HG03565 (cell line): Measurements from ENCODE around the gene PRKCE.

Experiments used
- ATAC-seq: cut with Tn5 transposase; IDR thresholded peaks from one replicate; pipeline ENCODE4 v1.9.1; 2021; ENCODE audit warnings: mild to moderate bottlenecking, moderate library complexity; ENCODE audit not compliant: unreplicated experiment

The PRKCE gene

GRCh38 chr2:45830322-45830721 is 178.8 kb downstream of the PRKCE start:
- no peak for ATAC-seq

GRCh38 chr2:45833301-45833967 is 182.0 kb downstream of the PRKCE start:
- ATAC-seq, result no peak

GRCh38 chr2:45833968-45834344 is 182.5 kb downstream of the PRKCE start:
- ATAC-seq, result peak; percentile 80

GRCh38 chr2:45834372-45834771 is 182.9 kb downstream of the PRKCE start:
- ATAC-seq, result no peak

GRCh38 chr2:45834858-45835257 is 183.4 kb downstream of the PRKCE start:
- ATAC-seq, result no peak

- no peak for ATAC-seq
Measured at GRCh38 chr2:45836316-45836715, 184.8 kb downstream of the PRKCE start.

GRCh38 chr2:45836740-45837139 is 185.3 kb downstream of the PRKCE start:
- ATAC-seq, result no peak

- no peak for ATAC-seq
Measured at GRCh38 chr2:45837812-45838341, 186.4 kb downstream of the PRKCE start.

GRCh38 chr2:45839508-45840251 is 188.2 kb downstream of the PRKCE start:
- no peak for ATAC-seq

- ATAC-seq, result no peak
Measured at GRCh38 chr2:45840481-45840880, 189.0 kb downstream of the PRKCE start.

- no peak for ATAC-seq
Measured at GRCh38 chr2:45841752-45842407, 190.4 kb downstream of the PRKCE start.

- peak; percentile 61 for ATAC-seq
Measured at GRCh38 chr2:45843136-45843535, 191.7 kb downstream of the PRKCE start.

GRCh38 chr2:45844796-45845457 is 193.5 kb downstream of the PRKCE start:
- ATAC-seq, result no peak

GRCh38 chr2:45845566-45845965 is 194.1 kb downstream of the PRKCE start:
- ATAC-seq, result no peak

GRCh38 chr2:45849491-45850283 is 198.2 kb downstream of the PRKCE start:
- peak; percentile 55 for ATAC-seq

- no peak for ATAC-seq
Measured at GRCh38 chr2:45850558-45850957, 199.1 kb downstream of the PRKCE start.

GRCh38 chr2:45851111-45851510 is 199.6 kb downstream of the PRKCE start:
- ATAC-seq, result no peak

- ATAC-seq, result no peak
Measured at GRCh38 chr2:45851576-45852304, 200.3 kb downstream of the PRKCE start.

GRCh38 chr2:45852450-45853150 is 201.1 kb downstream of the PRKCE start:
- ATAC-seq, result peak; percentile 76
